ENCODE measurements around the gene GRK5. TPM values are rescaled to one million over a fixed set of nuclear protein-coding genes. Genes with fewer than 3 reads are reported as not detected.
"Not testable (repeated sequence)": the region's sequence is repeated elsewhere in the genome, so short reads cannot be mapped to it uniquely, and the experiment has no call there.

Gene GRK5
- total RNA-seq, 1 experiment from 2014 or later: 4.8 TPM

DNA sequence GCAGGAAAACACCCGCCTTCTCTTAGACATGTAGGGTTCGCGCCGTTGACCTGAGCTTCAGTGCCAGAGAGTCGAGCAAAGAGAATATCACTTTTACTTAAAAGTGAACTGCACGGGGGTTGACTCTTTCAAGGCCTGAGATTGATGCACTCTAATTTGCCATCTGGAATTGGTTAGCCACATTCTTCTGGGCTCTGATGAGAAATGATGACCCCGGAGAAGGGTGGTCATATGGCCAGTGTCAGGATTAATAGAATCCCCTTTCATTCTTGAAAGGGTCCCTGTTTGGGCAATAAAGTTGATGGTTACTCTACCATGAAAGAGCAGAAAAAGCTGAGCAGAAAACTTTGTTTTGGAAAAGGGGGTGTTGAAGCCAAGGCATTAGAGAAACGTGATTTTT, 31.2 kb downstream of the GRK5 start:
- Histone ChIP-seq H3K27ac (no peak overlapping the region), H3K9me3 (ENCODE audit: insufficient read depth, low read depth) (no peaks in the 10 kb centered on the region), H2AFZ (no peak overlapping the region), H3K36me3 (ENCODE audit: low read depth) (no peaks in the 10 kb centered on the region), H3K4me2 (no peak overlapping the region), H3K4me3 (no peak overlapping the region), H3K9me2 (ENCODE audit: insufficient read depth) (no peaks in the 10 kb centered on the region), H3K79me2 (ENCODE audit: low read depth) (no peaks in the 10 kb centered on the region), H3F3A (ENCODE audit: insufficient read depth, low read depth) (no peaks in the 10 kb centered on the region), H4K20me1 (ENCODE audit: insufficient read depth) (no peaks in the 10 kb centered on the region), H3K4me1 (replicated peaks; ENCODE audit: insufficient read depth) (no peaks in the 10 kb centered on the region), H3K27me3 (ENCODE audit: insufficient read depth, low read depth) (no peaks in the 10 kb centered on the region)
- no TSS peak for BruUV-seq (replicated peaks)
- DNase-seq: no peak
- intact Hi-C loops (cut with micrococcal nuclease; ENCODE audit: unreplicated experiment): no loop called here
- no peak for TF ChIP-seq EZH2 (IDR thresholded peaks at IDR 0.05; ENCODE audit: low read depth)
- TF ChIP-seq, protein P1, sequence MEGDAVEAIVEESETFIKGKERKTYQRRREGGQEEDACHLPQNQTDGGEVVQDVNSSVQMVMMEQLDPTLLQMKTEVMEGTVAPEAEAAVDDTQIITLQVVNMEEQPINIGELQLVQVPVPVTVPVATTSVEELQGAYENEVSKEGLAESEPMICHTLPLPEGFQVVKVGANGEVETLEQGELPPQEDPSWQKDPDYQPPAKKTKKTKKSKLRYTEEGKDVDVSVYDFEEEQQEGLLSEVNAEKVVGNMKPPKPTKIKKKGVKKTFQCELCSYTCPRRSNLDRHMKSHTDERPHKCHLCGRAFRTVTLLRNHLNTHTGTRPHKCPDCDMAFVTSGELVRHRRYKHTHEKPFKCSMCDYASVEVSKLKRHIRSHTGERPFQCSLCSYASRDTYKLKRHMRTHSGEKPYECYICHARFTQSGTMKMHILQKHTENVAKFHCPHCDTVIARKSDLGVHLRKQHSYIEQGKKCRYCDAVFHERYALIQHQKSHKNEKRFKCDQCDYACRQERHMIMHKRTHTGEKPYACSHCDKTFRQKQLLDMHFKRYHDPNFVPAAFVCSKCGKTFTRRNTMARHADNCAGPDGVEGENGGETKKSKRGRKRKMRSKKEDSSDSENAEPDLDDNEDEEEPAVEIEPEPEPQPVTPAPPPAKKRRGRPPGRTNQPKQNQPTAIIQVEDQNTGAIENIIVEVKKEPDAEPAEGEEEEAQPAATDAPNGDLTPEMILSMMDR (conservative IDR thresholded peaks at IDR 0.05): no peak
- CTCF ChIA-PET: no interaction called here
- POLR2A ChIA-PET (ENCODE audit: unreplicated experiment): no interaction called here

- BruUV-seq (replicated peaks); H3K27ac ChIP-seq; H4K20me1 ChIP-seq (ENCODE audit: insufficient read depth); H3K4me2 ChIP-seq; H3F3A ChIP-seq (ENCODE audit: insufficient read depth, low read depth); H3K79me2 ChIP-seq (ENCODE audit: low read depth); H3K4me1 ChIP-seq (replicated peaks; ENCODE audit: insufficient read depth); CTCF ChIA-PET; H2AFZ ChIP-seq; H3K4me3 ChIP-seq; POLR2A ChIA-PET (ENCODE audit: unreplicated experiment); H3K9me2 ChIP-seq (ENCODE audit: insufficient read depth); H3K36me3 ChIP-seq (ENCODE audit: low read depth); H3K27me3 ChIP-seq (ENCODE audit: insufficient read depth, low read depth); H3K9me3 ChIP-seq (ENCODE audit: insufficient read depth, low read depth); DNase-seq; intact Hi-C loops (cut with micrococcal nuclease; ENCODE audit: unreplicated experiment): not testable (repeated sequence)
Observed at GRCh38 chr10:119239015-119239414, 31.6 kb downstream of the GRK5 start.

DNA sequence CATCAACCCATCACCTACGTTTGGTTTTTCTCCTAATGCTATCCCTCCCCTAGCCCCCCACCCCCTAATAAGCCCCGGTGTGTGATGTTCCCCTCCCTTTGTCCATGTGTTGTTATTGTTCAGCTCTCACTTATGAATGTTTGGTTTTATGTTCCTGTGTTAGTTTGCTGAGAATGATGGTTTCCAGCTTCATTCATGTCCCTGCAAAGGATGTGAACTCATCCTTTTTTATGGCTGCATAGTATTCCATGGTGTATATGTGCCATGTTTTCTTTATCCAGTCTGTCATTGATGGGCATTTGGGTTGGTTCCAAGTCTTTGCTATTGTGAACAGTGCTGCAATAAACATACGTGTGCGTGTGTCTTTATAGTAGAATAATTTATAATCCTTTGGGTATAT, 32.3 kb downstream of the GRK5 start:
- H3K4me1 ChIP-seq (replicated peaks; ENCODE audit: insufficient read depth); CTCF ChIA-PET; intact Hi-C loops (cut with micrococcal nuclease; ENCODE audit: unreplicated experiment): not testable (repeated sequence)

GRCh38 chr10:119241066-119241465, 33.7 kb downstream of the GRK5 start:
- ChIA-PET POLR2A (ENCODE audit: unreplicated experiment) (no interaction called here), CTCF (no interaction called here)
- no peak for TF ChIP-seq EZH2 (IDR thresholded peaks at IDR 0.05; ENCODE audit: low read depth)
- TF ChIP-seq, protein P1 (conservative IDR thresholded peaks at IDR 0.05): no peak
- BruUV-seq (replicated peaks): no TSS peak
- Histone ChIP-seq H3K4me1 (replicated peaks; ENCODE audit: insufficient read depth) (no peaks in the 10 kb centered on the region), H3K36me3 (ENCODE audit: low read depth) (no peaks in the 10 kb centered on the region), H3K4me3 (no peak overlapping the region), H2AFZ (no peak overlapping the region), H3K4me2 (no peak overlapping the region), H3K27ac (no peak overlapping the region), H3F3A (ENCODE audit: insufficient read depth, low read depth) (no peaks in the 10 kb centered on the region), H3K9me2 (ENCODE audit: insufficient read depth) (no peaks in the 10 kb centered on the region), H4K20me1 (ENCODE audit: insufficient read depth) (no peaks in the 10 kb centered on the region), H3K79me2 (ENCODE audit: low read depth) (no peaks in the 10 kb centered on the region), H3K27me3 (ENCODE audit: insufficient read depth, low read depth) (no peaks in the 10 kb centered on the region), H3K9me3 (ENCODE audit: insufficient read depth, low read depth) (no peaks in the 10 kb centered on the region)
- intact Hi-C loops (cut with micrococcal nuclease; ENCODE audit: unreplicated experiment): no loop called here
- DNase-seq: no peak

More for the DNA sequence above, 32.3 kb downstream of the GRK5 start:
- H3F3A ChIP-seq (ENCODE audit: insufficient read depth, low read depth); POLR2A ChIA-PET (ENCODE audit: unreplicated experiment); H3K9me3 ChIP-seq (ENCODE audit: insufficient read depth, low read depth); BruUV-seq (replicated peaks); H3K4me3 ChIP-seq; H3K9me2 ChIP-seq (ENCODE audit: insufficient read depth); H3K27ac ChIP-seq; H4K20me1 ChIP-seq (ENCODE audit: insufficient read depth); H3K4me2 ChIP-seq; H2AFZ ChIP-seq; DNase-seq; H3K27me3 ChIP-seq (ENCODE audit: insufficient read depth, low read depth); H3K79me2 ChIP-seq (ENCODE audit: low read depth); H3K36me3 ChIP-seq (ENCODE audit: low read depth): not testable (repeated sequence)

All from PC-9 (cell line).